ENCODE data around the gene REM2.

REM2 gene

DNA sequence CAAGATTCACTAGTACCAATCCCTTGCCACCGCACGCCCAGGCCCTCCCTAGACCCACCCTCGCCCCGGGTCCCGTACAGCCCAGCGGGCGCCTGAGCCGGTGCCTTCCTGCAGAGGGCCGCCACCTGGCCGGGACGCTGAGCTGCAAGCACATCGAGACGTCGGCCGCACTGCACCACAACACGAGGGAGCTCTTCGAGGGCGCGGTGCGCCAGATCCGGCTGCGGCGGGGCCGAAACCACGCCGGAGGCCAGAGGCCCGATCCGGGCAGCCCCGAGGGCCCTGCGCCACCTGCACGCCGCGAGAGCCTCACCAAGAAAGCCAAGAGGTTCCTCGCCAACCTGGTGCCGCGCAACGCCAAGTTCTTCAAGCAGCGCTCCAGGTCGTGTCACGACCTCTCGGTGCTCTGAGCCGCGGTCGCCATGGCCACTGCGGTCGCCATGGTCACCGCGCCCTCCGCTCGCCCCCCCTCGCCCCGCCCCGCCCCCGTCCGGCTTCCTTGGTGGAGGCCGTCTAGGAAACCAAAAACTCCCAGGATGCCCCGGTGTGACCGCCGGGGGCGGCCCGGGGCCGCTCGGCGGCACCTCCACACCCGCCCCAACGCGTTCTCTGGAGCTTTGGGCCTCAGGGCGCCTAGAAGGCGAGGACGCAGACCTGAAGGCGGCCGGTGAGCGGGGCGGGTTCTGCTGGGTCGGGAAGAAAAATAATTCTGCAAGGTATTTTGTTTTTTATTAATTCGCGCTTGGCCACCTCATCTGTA lies 3.7 kb downstream of the REM2 start:
- Histone ChIP-seq H3K27me3 (replicated peaks; ENCODE audit: insufficient read depth, low read length) (no peaks in the 10 kb centered on the region), H3K79me2 (ENCODE audit: low read length) (no peaks in the 10 kb centered on the region), H3K4me3 (ENCODE audit: low read length) (peak overlapping the region; percentile 62), H3K9me3 (replicated peaks; ENCODE audit: insufficient read depth, low read length) (no peaks in the 10 kb centered on the region), H3K4me2 (ENCODE audit: low read depth, low read length) (peak overlapping the region; percentile 79), H3K9ac (ENCODE audit: low read length) (peak overlapping the region; percentile 82), H4K20me1 (ENCODE audit: insufficient read depth, low read length) (no peaks in the 10 kb centered on the region), H2AFZ (ENCODE audit: low read length) (peak overlapping the region; percentile 61; the same call in 1 of the 2 replicates), H3K36me3 (replicated peaks; ENCODE audit: insufficient read depth, low read length) (no peaks in the 10 kb centered on the region), H3K4me1 (ENCODE audit: low read length) (peaks cover 5% of the 10 kb centered on the region; the same call in 1 of the 2 replicates), H3K27ac (ENCODE audit: low read length) (peak overlapping the region; percentile 97), H3F3A (ENCODE audit: insufficient read depth, low read length) (peaks cover 24% of the 10 kb centered on the region), H3K9me2 (replicated peaks; ENCODE audit: insufficient read depth, low read length) (no peaks in the 10 kb centered on the region)
- peak; percentile 80 for DNase-seq
- TF ChIP-seq EZH2 (optimal IDR thresholded peaks at IDR 0.05; ENCODE audit: low read depth, low read length), result no peak
- TF ChIP-seq, protein P1, sequence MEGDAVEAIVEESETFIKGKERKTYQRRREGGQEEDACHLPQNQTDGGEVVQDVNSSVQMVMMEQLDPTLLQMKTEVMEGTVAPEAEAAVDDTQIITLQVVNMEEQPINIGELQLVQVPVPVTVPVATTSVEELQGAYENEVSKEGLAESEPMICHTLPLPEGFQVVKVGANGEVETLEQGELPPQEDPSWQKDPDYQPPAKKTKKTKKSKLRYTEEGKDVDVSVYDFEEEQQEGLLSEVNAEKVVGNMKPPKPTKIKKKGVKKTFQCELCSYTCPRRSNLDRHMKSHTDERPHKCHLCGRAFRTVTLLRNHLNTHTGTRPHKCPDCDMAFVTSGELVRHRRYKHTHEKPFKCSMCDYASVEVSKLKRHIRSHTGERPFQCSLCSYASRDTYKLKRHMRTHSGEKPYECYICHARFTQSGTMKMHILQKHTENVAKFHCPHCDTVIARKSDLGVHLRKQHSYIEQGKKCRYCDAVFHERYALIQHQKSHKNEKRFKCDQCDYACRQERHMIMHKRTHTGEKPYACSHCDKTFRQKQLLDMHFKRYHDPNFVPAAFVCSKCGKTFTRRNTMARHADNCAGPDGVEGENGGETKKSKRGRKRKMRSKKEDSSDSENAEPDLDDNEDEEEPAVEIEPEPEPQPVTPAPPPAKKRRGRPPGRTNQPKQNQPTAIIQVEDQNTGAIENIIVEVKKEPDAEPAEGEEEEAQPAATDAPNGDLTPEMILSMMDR (IDR thresholded peaks at IDR 0.05; ENCODE audit: low read length), result peak; percentile 39

DNA sequence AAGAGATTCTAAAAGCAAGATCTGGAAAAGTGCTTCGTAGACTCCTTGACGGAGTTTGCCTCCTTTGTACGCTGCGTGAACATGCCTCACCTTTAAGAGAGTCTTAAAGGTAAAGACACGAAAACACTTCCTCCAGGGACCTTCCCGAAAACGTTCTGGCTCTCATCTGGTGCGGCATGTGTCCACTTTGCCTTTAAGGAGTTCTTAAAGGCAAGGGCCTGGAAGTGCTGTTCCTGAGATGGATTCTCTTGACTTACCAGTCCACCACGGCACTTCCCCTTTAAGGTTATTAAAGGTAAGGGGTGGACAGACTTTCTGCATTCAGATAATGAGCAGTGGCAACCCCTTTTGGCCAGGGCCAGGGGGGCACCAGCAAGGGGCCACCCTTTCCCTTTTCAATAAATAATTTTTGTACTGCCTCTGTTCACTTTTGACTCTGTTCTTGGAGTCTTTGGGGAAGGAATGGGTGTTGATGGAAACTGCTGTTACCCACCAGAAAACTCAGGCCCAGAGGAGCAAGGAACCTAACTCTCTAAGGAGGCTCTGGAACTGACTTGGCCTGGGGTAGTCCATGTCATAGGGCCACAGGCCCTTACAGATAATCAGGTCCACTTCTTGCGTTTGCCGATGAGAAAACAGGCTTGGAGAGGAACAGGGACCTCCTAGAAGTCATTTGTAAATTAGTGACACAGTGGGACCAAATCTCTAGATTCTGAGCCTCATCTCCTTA lies 4.4 kb downstream of the REM2 start:
- Histone ChIP-seq H3K79me2 (ENCODE audit: low read length) (no peaks in the 10 kb centered on the region), H4K20me1 (ENCODE audit: insufficient read depth, low read length) (no peaks in the 10 kb centered on the region), H3K4me2 (ENCODE audit: low read depth, low read length) (peak overlapping the region; percentile 79), H3K4me1 (ENCODE audit: low read length) (peaks cover 5% of the 10 kb centered on the region; the same call in 1 of the 2 replicates), H3K9me2 (replicated peaks; ENCODE audit: insufficient read depth, low read length) (no peaks in the 10 kb centered on the region), H3K9me3 (replicated peaks; ENCODE audit: insufficient read depth, low read length) (no peaks in the 10 kb centered on the region), H3K4me3 (ENCODE audit: low read length) (peak overlapping the region; percentile 62), H3K36me3 (replicated peaks; ENCODE audit: insufficient read depth, low read length) (no peaks in the 10 kb centered on the region), H2AFZ (ENCODE audit: low read length) (peak overlapping the region; percentile 61; the same call in 1 of the 2 replicates), H3K27me3 (replicated peaks; ENCODE audit: insufficient read depth, low read length) (no peaks in the 10 kb centered on the region), H3K27ac (ENCODE audit: low read length) (peak overlapping the region; percentile 97), H3K9ac (ENCODE audit: low read length) (peak overlapping the region; percentile 82), H3F3A (ENCODE audit: insufficient read depth, low read length) (peaks cover 24% of the 10 kb centered on the region)
- DNase-seq, result peak; percentile 84
- TF ChIP-seq EZH2 (optimal IDR thresholded peaks at IDR 0.05; ENCODE audit: low read depth, low read length) (no peak), EZH2phosphoT487 (IDR thresholded peaks at IDR 0.05; ENCODE audit: low read length) (no peak)

DNA sequence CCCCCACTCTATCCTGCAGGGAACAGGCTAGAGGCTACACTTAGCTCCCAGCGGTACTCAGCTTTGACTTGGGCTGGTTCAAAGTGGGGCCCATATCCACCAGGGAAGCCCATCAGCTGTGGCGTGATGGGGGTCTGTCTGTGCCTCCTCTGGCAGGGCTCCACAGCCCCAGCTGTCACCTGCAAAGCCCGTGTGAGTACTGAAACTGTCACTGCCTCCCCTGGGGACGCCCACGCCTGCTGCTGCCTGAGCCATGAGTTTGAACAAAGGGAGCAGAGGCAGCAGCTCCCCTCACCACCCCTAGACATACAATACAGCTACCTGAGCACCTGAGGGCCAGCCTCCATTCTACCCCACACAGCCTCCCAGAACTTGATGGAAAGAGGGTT lies 5.0 kb downstream of the REM2 start:
- Histone ChIP-seq H3K79me2 (ENCODE audit: low read length) (no peaks in the 10 kb centered on the region), H3K36me3 (replicated peaks; ENCODE audit: insufficient read depth, low read length) (no peaks in the 10 kb centered on the region), H2AFZ (ENCODE audit: low read length) (no peak overlapping the region), H3F3A (ENCODE audit: insufficient read depth, low read length) (peaks cover 24% of the 10 kb centered on the region), H3K27ac (ENCODE audit: low read length) (peak overlapping the region; percentile 97), H4K20me1 (ENCODE audit: insufficient read depth, low read length) (no peaks in the 10 kb centered on the region), H3K9me2 (replicated peaks; ENCODE audit: insufficient read depth, low read length) (no peaks in the 10 kb centered on the region), H3K9me3 (replicated peaks; ENCODE audit: insufficient read depth, low read length) (no peaks in the 10 kb centered on the region), H3K9ac (ENCODE audit: low read length) (peak overlapping the region; percentile 82), H3K4me3 (ENCODE audit: low read length) (peak overlapping the region; percentile 62), H3K4me2 (ENCODE audit: low read depth, low read length) (peak overlapping the region; percentile 79; the same call in 1 of the 2 replicates), H3K4me1 (ENCODE audit: low read length) (peaks cover 5% of the 10 kb centered on the region; the same call in 1 of the 2 replicates), H3K27me3 (replicated peaks; ENCODE audit: insufficient read depth, low read length) (no peaks in the 10 kb centered on the region)
- no peak for TF ChIP-seq EZH2phosphoT487 (IDR thresholded peaks at IDR 0.05; ENCODE audit: low read length)
- TF ChIP-seq, protein P1 (IDR thresholded peaks at IDR 0.05; ENCODE audit: low read length), result no peak
- TF ChIP-seq EZH2 (optimal IDR thresholded peaks at IDR 0.05; ENCODE audit: low read depth, low read length), result no peak
- peak; percentile 28 for DNase-seq
